K562 (cell line): ENCODE measurements around the gene GPR153. TPM values are rescaled to one million over a fixed set of nuclear protein-coding genes. Genes with fewer than 3 reads are reported as not detected.
A peak's percentile ranks its signal among the peaks of the same experiment; 100 is the strongest.

ENCODE experiments used
- ATAC-seq: fragments of 200-7000 bp; cut with Tn5 transposase; 3 replicates; pipeline ENCODE4 v1.9.1; 2020; ENCODE audit warnings: moderate library complexity
- BruUV-seq: library from RNA; stranded (reverse); fragments of 400-500 nt; replicated peaks from 2 replicates; lab custom pipeline; 2021; lab: Mats Ljungman, UMichigan
- CTCF ChIA-PET: fragments of 300-600 bp; formaldehyde crosslinking; extraction: SDS; loops from one replicate; lab custom pipeline; 2021; ENCODE audit warnings: low intra/inter-chr PET ratio; lab: Yijun Ruan, JAX
- POLR2A ChIA-PET: fragments of 300-600, 350-650 bp; sonication (Branson Sonifier 250); formaldehyde crosslinking; extraction: SDS; loops from one replicate; lab custom pipeline; 2021; ENCODE audit warnings: antibody characterized with exemption, inconsistent platforms; lab: Yijun Ruan, JAX
- DNase-seq, 4 experiments: peaks; one replicate each; pipeline versions ENCODE4 v3.0.0 to v3.0.0-alpha.2; 2011 to 2018; ENCODE audit warnings: low spot score in 3 of 4, mixed read lengths in 3 of 4; ENCODE audit errors: extremely low read depth in 1 of 4
- FAIRE-seq: peaks from 2 replicates; lab custom pipeline; 2011; peaks lifted over from hg19 to GRCh38; lab: Jason Lieb, UNC
- H2AFZ ChIP-seq: 2 replicates; pipeline ENCODE4 v1.6.0; 2011; ENCODE audit warnings: low read depth, low read length, control low read depth, inconsistent platforms
- H3K27ac ChIP-seq: fragments of 200-600 bp; 3 replicates; pipeline ENCODE4 v1.8.0; 2011; ENCODE audit warnings: low read depth, mild to moderate bottlenecking, control low read depth, inconsistent platforms, low read length, moderate library complexity, mixed read lengths; ENCODE audit errors: extremely low read depth
- H3K27me3 ChIP-seq, 2 experiments: fragments of 300-600 bp in 1 of 2; 2 replicates in 1 of 2; 3 replicates in 1 of 2; pipeline versions ENCODE4 v1.6.0 to v1.8.0; 2011; ENCODE audit warnings: inconsistent platforms in 2 of 2, low read length in 2 of 2, mild to moderate bottlenecking in 1 of 2, mixed read lengths in 1 of 2, moderate library complexity in 1 of 2; ENCODE audit not compliant: control insufficient read depth in 2 of 2, insufficient read depth in 2 of 2
- H3K36me3 ChIP-seq: fragments of 300-600 bp; 3 replicates; pipeline ENCODE4 v1.8.0; 2011; ENCODE audit warnings: mild to moderate bottlenecking, low read length, inconsistent platforms; ENCODE audit not compliant: control insufficient read depth, insufficient read depth
- H3K4me1 ChIP-seq, 2 experiments: fragments of 200-600 bp in 1 of 2; replicated peaks in 1 of 2; 2 replicates in 1 of 2; 3 replicates in 1 of 2; pipeline versions ENCODE4 v1.5.1 to v1.8.0; 2011; ENCODE audit warnings: inconsistent platforms in 2 of 2, low read length in 2 of 2, mild to moderate bottlenecking in 1 of 2, mixed read lengths in 1 of 2, moderate library complexity in 1 of 2; ENCODE audit not compliant: control insufficient read depth in 2 of 2, insufficient read depth in 2 of 2
- H3K4me2 ChIP-seq: 2 replicates; pipeline ENCODE4 v1.6.1; 2011; ENCODE audit warnings: low read length, control low read depth, inconsistent platforms, mixed read lengths; ENCODE audit not compliant: insufficient read depth
- H3K4me3 ChIP-seq: fragments of 200-600 bp; sonication (generic), shearing (Covaris generic); 2 replicates; pipeline ENCODE4 v1.5.1; 2016; ENCODE audit warnings: control low read depth, inconsistent platforms
- H3K79me2 ChIP-seq: fragments of 200-600 bp; 3 replicates; pipeline ENCODE4 v1.8.0; 2011; ENCODE audit warnings: low read length, inconsistent platforms; ENCODE audit not compliant: control insufficient read depth, insufficient read depth
- H3K9ac ChIP-seq, 2 experiments: 2 replicates each; pipeline versions ENCODE4 v1.6.0 to v1.6.1; 2011; ENCODE audit warnings: low read depth in 2 of 2, low read length in 2 of 2, control low read depth in 1 of 2, inconsistent platforms in 1 of 2, mild to moderate bottlenecking in 1 of 2, mixed read lengths in 1 of 2; ENCODE audit not compliant: insufficient read depth in 1 of 2
- H3K9me1 ChIP-seq: one replicate; pipeline ENCODE4 v1.6.0; 2011; ENCODE audit warnings: inconsistent platforms, mild to moderate bottlenecking, low read length, moderate library complexity; ENCODE audit not compliant: control insufficient read depth, insufficient read depth
- H3K9me3 ChIP-seq: replicated peaks from 2 replicates; pipeline ENCODE4 v1.5.1; 2011; ENCODE audit warnings: low read depth, low read length, inconsistent platforms; ENCODE audit not compliant: control insufficient read depth, insufficient read depth
- H4K20me1 ChIP-seq: replicated peaks from 2 replicates; pipeline ENCODE4 v1.6.1; 2011; ENCODE audit warnings: low read length, inconsistent platforms, mixed read lengths; ENCODE audit not compliant: control insufficient read depth, insufficient read depth
- ATF1 ChIP-seq, 2 experiments: fragments of 450-650 bp in 1 of 2; IDR thresholded peaks; 2 replicates each; pipeline ENCODE4 v1.6.1; 2016; ENCODE audit warnings: missing compliant biosample characterization in 1 of 2, missing genetic modification characterization in 1 of 2
- CBFA2T3 ChIP-seq: fragments of 450-650 bp; IDR thresholded peaks from 2 replicates; pipeline ENCODE4 v1.6.1; 2017
- CSDE1 ChIP-seq, 2 experiments: fragments of 450-650 bp; IDR thresholded peaks; 2 replicates each; pipeline ENCODE4 v1.6.1; 2016; ENCODE audit warnings: mild to moderate bottlenecking in 1 of 2
- DNMT1 ChIP-seq: fragments of 450-650 bp; IDR thresholded peaks from 2 replicates; pipeline ENCODE4 v1.6.1; 2016; ENCODE audit warnings: antibody characterized with exemption, mild to moderate bottlenecking
- NFXL1 ChIP-seq: fragments of 450-650 bp; formaldehyde crosslinking; IDR thresholded peaks from 2 replicates; pipeline ENCODE4 v1.4.0; 2021; ENCODE audit warnings: mild to moderate bottlenecking
- PRPF4 ChIP-seq: fragments of 200-400 bp; formaldehyde crosslinking; IDR thresholded peaks from one replicate; pipeline ENCODE4 v1.6.1; 2017; ENCODE audit warnings: low read length, low read depth, mild to moderate bottlenecking; ENCODE audit not compliant: insufficient read depth, poor library complexity, severe bottlenecking
- RBM25 ChIP-seq: fragments of 200-400 bp; formaldehyde crosslinking; IDR thresholded peaks from 2 replicates; pipeline ENCODE4 v1.6.1; 2018; ENCODE audit warnings: low read length, low read depth, moderate library complexity; ENCODE audit not compliant: severe bottlenecking
- RNF2 ChIP-seq: sonication (generic); IDR thresholded peaks from 2 replicates; pipeline ENCODE4 v1.6.1; 2016
- SMARCA5 ChIP-seq: fragments of 450-650 bp; IDR thresholded peaks from 2 replicates; pipeline ENCODE4 v1.6.1; 2016
- SNIP1 ChIP-seq: fragments of 450-650 bp; IDR thresholded peaks from 2 replicates; pipeline ENCODE4 v1.7.1; 2017; ENCODE audit warnings: low read depth, mild to moderate bottlenecking
- TAL1 ChIP-seq: fragments of 450-650 bp; IDR thresholded peaks from 2 replicates; pipeline ENCODE4 v1.6.1; 2016; ENCODE audit warnings: mild to moderate bottlenecking
- TCFL5 ChIP-seq: fragments of 250-450 bp; sonication (Bioruptor Pico); conservative IDR thresholded peaks from 2 replicates; pipeline ENCODE4 v1.6.1; 2021; ENCODE audit warnings: mild to moderate bottlenecking, moderate library complexity, matching md5 sums
- ZNF436 ChIP-seq: fragments of 250-450, 450-650 bp; sonication (Bioruptor Pico); formaldehyde crosslinking; IDR thresholded peaks from 2 replicates; pipeline ENCODE4 v1.7.0; 2020; ENCODE audit warnings: mild to moderate bottlenecking
- ZNF445 ChIP-seq: fragments of 250-450 bp; sonication (Bioruptor Pico); IDR thresholded peaks from 2 replicates; pipeline ENCODE4 v1.4.0; 2020; ENCODE audit warnings: low read depth, mild to moderate bottlenecking, moderate library complexity
- WGBS: fragments of 100-300 bp; shearing (Covaris generic); methylation state at CpG from one replicate; pipeline ENCODE4 v1.1.6; 2016; ENCODE audit warnings: low coverage, mixed read lengths; ENCODE audit not compliant: insufficient coverage; ENCODE audit errors: missing lambda C conversion rate; 5-methylcytosine and 5-hydroxymethylcytosine counted together
- in situ Hi-C: fragments of 300-500 bp; cut with MboI; formaldehyde crosslinking; loops from 4 replicates; pipeline ENCODE4 v1.15.0; 2018; ENCODE audit warnings: inconsistent platforms, mixed read lengths
- intact Hi-C: fragments of 100-400 bp; cut with micrococcal nuclease; formaldehyde crosslinking; loops from 2 replicates; pipeline ENCODE4 v1.14.2; 2022
- polyA plus RNA-seq, 8 experiments: library from polyadenylated mRNA; depleted of rRNA in 4 of 8; stranded (reverse) in 5 of 8; unstranded in 3 of 8; fragments of >200 nt; fragmentation: Nextera tagmentation in 2 of 8; fragmentation: Illumina TruSeq in 1 of 8; extraction: Ambion mirVana in 2 of 8; extraction: Trizol in 1 of 8; gene quantifications; 2 replicates each; pipeline versions ENCODE4 v1.2.1 to v1.2.3, GENCODE V29; 2011 to 2014; ENCODE audit warnings: inconsistent platforms in 1 of 8, missing spikeins in 1 of 8
- total RNA-seq, 7 experiments: library from RNA; depleted of rRNA in 6 of 7; stranded (reverse); fragments of >200 nt in 6 of 7; fragmentation: Illumina TruSeq in 2 of 7; extraction: Trizol in 2 of 7; gene quantifications; 2 replicates each; pipeline versions ENCODE4 v1.2.1 to v1.2.3, GENCODE V29; 2011 to 2021; ENCODE audit warnings: low replicate concordance in 1 of 7
- TF ChIP-seq, protein P1 (sequence below): fragments of 250-450 bp; sonication (Bioruptor Pico); IDR thresholded peaks from 2 replicates; pipeline ENCODE4 v1.5.0; 2021; ENCODE audit warnings: mild to moderate bottlenecking, moderate library complexity
- TF ChIP-seq, protein P2 (sequence below): IDR thresholded peaks from 2 replicates; pipeline ENCODE4 v1.6.1; 2011; ENCODE audit warnings: borderline replicate concordance, low read depth, mild to moderate bottlenecking, moderate library complexity, low read length; ENCODE audit not compliant: insufficient read depth, poor library complexity, severe bottlenecking
- TF ChIP-seq, protein P3 (sequence below): sonication (generic); formaldehyde crosslinking; IDR thresholded peaks from 2 replicates; pipeline ENCODE4 v1.8.0; 2022; ENCODE audit warnings: mild to moderate bottlenecking, missing genetic modification reagents

GPR153 gene
- total and polyA plus RNA-seq, 9 of the 15 experiments (the other 6 are each of a cell fraction or from before 2014, with no cell fraction given): 0.01 to 1.5 (median 0.51) TPM

DNA sequence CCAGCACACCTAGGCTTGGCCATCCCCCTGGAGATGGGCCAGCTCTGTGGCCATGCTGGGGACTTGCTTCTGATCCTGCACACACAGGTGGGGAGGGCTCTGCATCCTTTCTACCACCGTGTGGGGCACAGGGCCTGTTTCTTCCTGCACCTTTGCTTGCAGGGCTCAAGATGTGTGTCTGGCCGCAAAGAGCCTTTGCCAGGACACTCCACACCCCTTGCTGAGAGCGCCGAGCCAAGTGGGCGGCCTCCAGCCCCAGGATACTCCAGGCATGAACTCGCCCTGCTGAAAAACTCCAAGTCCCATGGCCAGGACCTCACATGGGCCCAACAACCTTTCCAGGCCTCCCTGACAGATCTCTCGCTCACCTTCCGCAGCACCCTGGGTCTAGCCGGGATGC is 11.6 kb upstream of the GPR153 start:
- in situ Hi-C loops (loop anchor here (25.0 kb wide), 1 partner anchor 940 kb away; no protein-coding TSS in a partner anchor), intact Hi-C loops (no loop called here)
- TF ChIP-seq NFXL1: no peak
- no peak for TF ChIP-seq SNIP1
- TF ChIP-seq, protein P1, sequence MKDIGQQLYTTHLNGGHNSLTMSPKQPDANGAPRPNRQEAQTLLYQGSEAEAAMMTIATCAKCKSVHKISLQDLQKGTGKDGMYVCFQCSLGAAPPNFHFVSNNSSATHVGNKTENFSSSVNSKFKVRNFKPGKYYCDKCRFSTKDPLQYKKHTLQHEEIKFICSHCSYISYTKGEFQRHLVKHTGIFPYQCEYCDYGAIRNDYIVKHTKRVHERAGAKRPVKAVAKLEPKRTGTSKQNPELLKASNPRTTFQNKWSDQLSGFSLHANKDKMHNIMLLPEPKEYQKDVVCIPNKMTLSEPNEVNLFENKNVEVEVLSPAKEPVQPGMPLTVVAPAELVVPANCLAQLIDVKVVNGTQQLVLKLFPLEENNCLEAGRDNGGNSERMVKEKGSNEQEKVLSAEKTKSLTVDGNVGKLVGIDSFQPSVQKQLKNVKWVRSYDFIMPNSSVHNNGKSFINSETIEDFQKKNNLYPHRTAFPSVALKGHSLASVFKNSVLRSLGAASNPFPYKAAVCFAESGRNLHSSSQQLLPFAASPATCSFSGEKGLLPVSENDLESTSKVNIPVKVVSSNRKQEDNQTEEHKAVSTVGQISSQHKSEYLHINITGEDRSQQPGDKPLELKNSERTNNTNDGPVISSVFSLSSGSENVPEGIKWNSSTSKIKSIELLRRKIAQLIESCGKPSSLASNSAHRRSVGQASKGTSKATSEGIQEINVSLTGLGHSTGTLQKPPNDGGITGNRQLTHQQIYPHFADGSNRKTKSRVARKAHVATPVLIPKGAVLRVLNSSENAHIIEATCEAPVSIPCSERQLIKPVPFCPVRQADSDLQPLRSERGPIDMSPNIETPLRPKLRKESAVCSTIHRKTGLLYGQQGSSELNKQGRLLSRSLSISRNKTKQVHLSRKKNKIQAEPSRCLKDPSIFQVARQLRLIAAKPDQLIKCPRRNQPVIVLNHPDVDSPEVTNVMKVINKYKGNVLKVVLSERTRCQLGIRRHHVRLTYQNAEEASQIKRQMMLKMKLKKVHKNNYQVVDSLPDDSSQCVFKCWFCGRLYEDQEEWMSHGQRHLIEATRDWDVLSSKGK (CRISPR knock-in tag): no peak
- no peak for TF ChIP-seq RBM25
- no peak for TF ChIP-seq RNF2
- TF ChIP-seq PRPF4: no peak
- no peak for TF ChIP-seq ATF1 (CRISPR knock-in tag; IDR thresholded peaks at IDR 0.05)
- TF ChIP-seq ATF1 (tag; IDR thresholded peaks at IDR 0.05): no peak
- TF ChIP-seq CBFA2T3: no peak
- TF ChIP-seq, protein P2, sequence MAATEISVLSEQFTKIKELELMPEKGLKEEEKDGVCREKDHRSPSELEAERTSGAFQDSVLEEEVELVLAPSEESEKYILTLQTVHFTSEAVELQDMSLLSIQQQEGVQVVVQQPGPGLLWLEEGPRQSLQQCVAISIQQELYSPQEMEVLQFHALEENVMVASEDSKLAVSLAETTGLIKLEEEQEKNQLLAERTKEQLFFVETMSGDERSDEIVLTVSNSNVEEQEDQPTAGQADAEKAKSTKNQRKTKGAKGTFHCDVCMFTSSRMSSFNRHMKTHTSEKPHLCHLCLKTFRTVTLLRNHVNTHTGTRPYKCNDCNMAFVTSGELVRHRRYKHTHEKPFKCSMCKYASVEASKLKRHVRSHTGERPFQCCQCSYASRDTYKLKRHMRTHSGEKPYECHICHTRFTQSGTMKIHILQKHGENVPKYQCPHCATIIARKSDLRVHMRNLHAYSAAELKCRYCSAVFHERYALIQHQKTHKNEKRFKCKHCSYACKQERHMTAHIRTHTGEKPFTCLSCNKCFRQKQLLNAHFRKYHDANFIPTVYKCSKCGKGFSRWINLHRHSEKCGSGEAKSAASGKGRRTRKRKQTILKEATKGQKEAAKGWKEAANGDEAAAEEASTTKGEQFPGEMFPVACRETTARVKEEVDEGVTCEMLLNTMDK: no peak
- no peak for TF ChIP-seq DNMT1
- TF ChIP-seq TCFL5 (CRISPR knock-in tag): no peak
- no peak for TF ChIP-seq ZNF436 (CRISPR knock-in tag)
- TF ChIP-seq, protein P3, sequence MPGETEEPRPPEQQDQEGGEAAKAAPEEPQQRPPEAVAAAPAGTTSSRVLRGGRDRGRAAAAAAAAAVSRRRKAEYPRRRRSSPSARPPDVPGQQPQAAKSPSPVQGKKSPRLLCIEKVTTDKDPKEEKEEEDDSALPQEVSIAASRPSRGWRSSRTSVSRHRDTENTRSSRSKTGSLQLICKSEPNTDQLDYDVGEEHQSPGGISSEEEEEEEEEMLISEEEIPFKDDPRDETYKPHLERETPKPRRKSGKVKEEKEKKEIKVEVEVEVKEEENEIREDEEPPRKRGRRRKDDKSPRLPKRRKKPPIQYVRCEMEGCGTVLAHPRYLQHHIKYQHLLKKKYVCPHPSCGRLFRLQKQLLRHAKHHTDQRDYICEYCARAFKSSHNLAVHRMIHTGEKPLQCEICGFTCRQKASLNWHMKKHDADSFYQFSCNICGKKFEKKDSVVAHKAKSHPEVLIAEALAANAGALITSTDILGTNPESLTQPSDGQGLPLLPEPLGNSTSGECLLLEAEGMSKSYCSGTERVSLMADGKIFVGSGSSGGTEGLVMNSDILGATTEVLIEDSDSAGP (CRISPR knock-in tag): no peak
- no peak for TF ChIP-seq ZNF445 (CRISPR knock-in tag)
- TF ChIP-seq CSDE1 (IDR thresholded peaks at IDR 0.05): no peak
- TF ChIP-seq SMARCA5: no peak
- no peak for TF ChIP-seq TAL1
- no peak for FAIRE-seq
- no TSS peak for BruUV-seq
- no peak overlapping the region for H3K27ac ChIP-seq
- ChIA-PET CTCF (interaction anchor here (0.6 kb wide), 1 partner anchor 28 kb away, joined by 4 read pairs; no protein-coding TSS in a partner anchor), POLR2A (no interaction called here)
- H3K36me3 ChIP-seq: no peaks in the 10 kb centered on the region
- DNase-seq: no peak
- no peaks in the 10 kb centered on the region for H3K27me3 ChIP-seq
- peaks cover 5 to 80% of the 10 kb centered on the region in 2 experiments; a peak in 4 of 5 replicates for H3K4me1 ChIP-seq
- H3K9me3 ChIP-seq: no peaks in the 10 kb centered on the region
- WGBS: 72% methylated on average over 8 of the region's 9 CpGs
- no peak overlapping the region for H3K4me3 ChIP-seq
- no peak overlapping the region for H2AFZ ChIP-seq
- peak overlapping the region in 1 of 2 experiments; percentile 65; a peak in 2 of 4 replicates for H3K9ac ChIP-seq
- H3K4me2 ChIP-seq: no peak overlapping the region
- peaks cover 13% of the 10 kb centered on the region; the same call in 1 of the 2 replicates for H4K20me1 ChIP-seq
- no peaks in the 10 kb centered on the region for H3K79me2 ChIP-seq
- H3K9me1 ChIP-seq: no peaks in the 10 kb centered on the region
- ATAC-seq: no peak
